Keratinocyte (primary cell): ENCODE measurements around the gene R3HDM1.

Source experiments
- EZH2 ChIP-seq: IDR thresholded peaks from one replicate; pipeline ENCODE4 v1.6.1; 2012; ENCODE audit warnings: inconsistent platforms, mild to moderate bottlenecking, low read length, moderate library complexity
- TF ChIP-seq, protein P1 (sequence below), 3 experiments: IDR thresholded peaks in 1 of 3; conservative IDR thresholded peaks in 1 of 3; optimal IDR thresholded peaks in 1 of 3; 2 replicates in 2 of 3; 3 replicates in 1 of 3; pipeline versions ENCODE3 to v1.5.1; 2011; ENCODE audit warnings: low read length in 3 of 3, mild to moderate bottlenecking in 3 of 3, moderate library complexity in 2 of 3, control low read depth in 1 of 3, inconsistent platforms in 1 of 3; ENCODE audit not compliant: insufficient read depth in 2 of 3; ENCODE audit errors: extremely low read depth in 1 of 3

DNA sequence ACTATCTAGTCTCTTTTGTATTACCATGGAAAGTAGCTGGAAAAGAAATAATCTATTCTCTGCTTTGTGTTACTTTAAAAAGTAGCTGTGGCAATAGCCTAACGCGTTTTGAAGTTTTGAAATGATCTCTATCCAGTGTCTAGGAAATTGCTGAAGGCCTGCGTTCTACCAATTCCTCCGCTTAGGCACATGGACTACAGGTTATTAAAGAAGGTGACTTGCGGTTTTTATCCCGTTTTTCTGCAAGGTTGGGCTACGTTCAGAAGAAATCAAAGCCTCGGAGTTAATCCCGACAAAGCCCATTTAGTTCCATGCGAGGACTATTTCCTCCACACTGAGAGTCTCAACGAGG lies 209.7 kb downstream of the R3HDM1 start:
- TF ChIP-seq, protein P1, sequence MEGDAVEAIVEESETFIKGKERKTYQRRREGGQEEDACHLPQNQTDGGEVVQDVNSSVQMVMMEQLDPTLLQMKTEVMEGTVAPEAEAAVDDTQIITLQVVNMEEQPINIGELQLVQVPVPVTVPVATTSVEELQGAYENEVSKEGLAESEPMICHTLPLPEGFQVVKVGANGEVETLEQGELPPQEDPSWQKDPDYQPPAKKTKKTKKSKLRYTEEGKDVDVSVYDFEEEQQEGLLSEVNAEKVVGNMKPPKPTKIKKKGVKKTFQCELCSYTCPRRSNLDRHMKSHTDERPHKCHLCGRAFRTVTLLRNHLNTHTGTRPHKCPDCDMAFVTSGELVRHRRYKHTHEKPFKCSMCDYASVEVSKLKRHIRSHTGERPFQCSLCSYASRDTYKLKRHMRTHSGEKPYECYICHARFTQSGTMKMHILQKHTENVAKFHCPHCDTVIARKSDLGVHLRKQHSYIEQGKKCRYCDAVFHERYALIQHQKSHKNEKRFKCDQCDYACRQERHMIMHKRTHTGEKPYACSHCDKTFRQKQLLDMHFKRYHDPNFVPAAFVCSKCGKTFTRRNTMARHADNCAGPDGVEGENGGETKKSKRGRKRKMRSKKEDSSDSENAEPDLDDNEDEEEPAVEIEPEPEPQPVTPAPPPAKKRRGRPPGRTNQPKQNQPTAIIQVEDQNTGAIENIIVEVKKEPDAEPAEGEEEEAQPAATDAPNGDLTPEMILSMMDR (optimal IDR thresholded peaks at IDR 0.05 in 1 of 3, IDR thresholded peaks at IDR 0.05 in 1 of 3, conservative IDR thresholded peaks at IDR 0.05 in 1 of 3; ENCODE audit: extremely low read depth in 1 of 3, insufficient read depth in 2 of 3, low read length in 3 of 3): no peak
- TF ChIP-seq EZH2: no peak
